Suprapubic skin (tissue), 4 donors: Measurements from ENCODE around the gene SMPX. TPM values are rescaled to one million over a fixed set of nuclear protein-coding genes. Genes with fewer than 3 reads are reported as not detected.

Experiments
- DNase-seq, 2 donors: peaks; one replicate each; pipeline ENCODE4 v3.0.0-alpha.2; 2019; ENCODE audit warnings: low spot score in 2 of 2
- H3K27ac ChIP-seq: fragments of 200-600 bp; sonication (generic); one replicate; pipeline ENCODE4 v1.5.1; 2019
- H3K27me3 ChIP-seq: fragments of 200-600 bp; sonication (generic); one replicate; pipeline ENCODE4 v1.5.1; 2019
- H3K36me3 ChIP-seq: fragments of 200-600 bp; sonication (generic); one replicate; pipeline ENCODE4 v1.5.1; 2019
- H3K4me1 ChIP-seq: fragments of 200-600 bp; sonication (generic); one replicate; pipeline ENCODE4 v1.5.1; 2019
- H3K4me3 ChIP-seq: fragments of 200-600 bp; sonication (generic); one replicate; pipeline ENCODE4 v1.5.1; 2019; ENCODE audit warnings: mild to moderate bottlenecking
- H3K9me3 ChIP-seq: fragments of 200-600 bp; sonication (generic); one replicate; pipeline ENCODE4 v1.5.1; 2019
- EP300 ChIP-seq: sonication (generic); formaldehyde crosslinking; IDR thresholded peaks from one replicate; pipeline ENCODE4 v1.6.1; 2017; ENCODE audit warnings: antibody characterized with exemption
- POLR2A ChIP-seq, 2 donors: fragments of 450-650 bp; IDR thresholded peaks; one replicate each; pipeline ENCODE4 v1.6.1; 2017; ENCODE audit warnings: antibody characterized with exemption in 2 of 2, mild to moderate bottlenecking in 2 of 2, moderate library complexity in 2 of 2
- POLR2AphosphoS5 ChIP-seq, 3 donors: sonication (generic); formaldehyde crosslinking; IDR thresholded peaks; one replicate each; pipeline ENCODE4 v1.6.1; 2017; ENCODE audit warnings: antibody characterized with exemption in 3 of 3
- WGBS: methylation state at CpG from one replicate; pipeline ENCODE4 v1.1.5; 2018; 5-methylcytosine and 5-hydroxymethylcytosine counted together
- total RNA-seq, 4 donors: library from RNA; depleted of rRNA; stranded (reverse); fragments of >200 nt; gene quantifications; one replicate each; pipeline ENCODE4 v1.1.0, GENCODE V29; 2016
- TF ChIP-seq, protein P1 (sequence below), 2 donors: fragments of 200-600 bp in 1 of 2; fragments of 450-650 bp in 1 of 2; sonication (generic) in 1 of 2; IDR thresholded peaks; one replicate each; pipeline ENCODE4 v1.5.1; 2016 to 2019; ENCODE audit warnings: antibody characterized with exemption in 2 of 2, mild to moderate bottlenecking in 1 of 2, moderate library complexity in 1 of 2

The SMPX gene
- total RNA-seq, 4 donors from 2014 or later, result not detected

DNA sequence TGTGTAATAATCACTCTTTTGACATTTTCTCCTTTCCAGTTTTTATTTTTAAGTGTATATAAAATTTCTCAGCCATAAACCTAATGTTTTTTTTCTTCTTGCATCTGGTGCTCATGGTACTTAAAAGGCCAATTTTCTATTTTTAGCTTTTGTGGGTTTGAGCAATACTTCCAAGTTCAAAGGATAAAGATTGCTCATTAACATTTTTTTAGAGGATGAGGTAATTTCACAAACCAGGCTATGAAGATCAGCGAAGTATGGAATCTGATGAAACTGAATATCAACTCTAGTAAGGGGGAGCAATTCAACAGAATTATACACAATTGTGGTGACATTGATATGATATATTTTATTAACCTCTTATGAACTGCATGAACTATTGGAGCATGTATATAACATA, 74.0 kb downstream of the SMPX start:
- DNase-seq, result no peak
- no peaks in the 10 kb centered on the region for H3K9me3 ChIP-seq
- H3K4me3 ChIP-seq, result no peak overlapping the region
- H3K36me3 ChIP-seq, result no peaks in the 10 kb centered on the region
- H3K4me1 ChIP-seq, result no peaks in the 10 kb centered on the region
- no peak for TF ChIP-seq EP300
- TF ChIP-seq POLR2AphosphoS5 (IDR thresholded peaks at IDR 0.05), result no peak
- TF ChIP-seq POLR2A (IDR thresholded peaks at IDR 0.05), result no peak
- TF ChIP-seq, protein P1, sequence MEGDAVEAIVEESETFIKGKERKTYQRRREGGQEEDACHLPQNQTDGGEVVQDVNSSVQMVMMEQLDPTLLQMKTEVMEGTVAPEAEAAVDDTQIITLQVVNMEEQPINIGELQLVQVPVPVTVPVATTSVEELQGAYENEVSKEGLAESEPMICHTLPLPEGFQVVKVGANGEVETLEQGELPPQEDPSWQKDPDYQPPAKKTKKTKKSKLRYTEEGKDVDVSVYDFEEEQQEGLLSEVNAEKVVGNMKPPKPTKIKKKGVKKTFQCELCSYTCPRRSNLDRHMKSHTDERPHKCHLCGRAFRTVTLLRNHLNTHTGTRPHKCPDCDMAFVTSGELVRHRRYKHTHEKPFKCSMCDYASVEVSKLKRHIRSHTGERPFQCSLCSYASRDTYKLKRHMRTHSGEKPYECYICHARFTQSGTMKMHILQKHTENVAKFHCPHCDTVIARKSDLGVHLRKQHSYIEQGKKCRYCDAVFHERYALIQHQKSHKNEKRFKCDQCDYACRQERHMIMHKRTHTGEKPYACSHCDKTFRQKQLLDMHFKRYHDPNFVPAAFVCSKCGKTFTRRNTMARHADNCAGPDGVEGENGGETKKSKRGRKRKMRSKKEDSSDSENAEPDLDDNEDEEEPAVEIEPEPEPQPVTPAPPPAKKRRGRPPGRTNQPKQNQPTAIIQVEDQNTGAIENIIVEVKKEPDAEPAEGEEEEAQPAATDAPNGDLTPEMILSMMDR (IDR thresholded peaks at IDR 0.05), result no peak
- H3K27me3 ChIP-seq, result no peaks in the 10 kb centered on the region
- WGBS, result 42% methylated on average over 1 of the region's 1 CpG
- H3K27ac ChIP-seq, result no peak overlapping the region

DNA sequence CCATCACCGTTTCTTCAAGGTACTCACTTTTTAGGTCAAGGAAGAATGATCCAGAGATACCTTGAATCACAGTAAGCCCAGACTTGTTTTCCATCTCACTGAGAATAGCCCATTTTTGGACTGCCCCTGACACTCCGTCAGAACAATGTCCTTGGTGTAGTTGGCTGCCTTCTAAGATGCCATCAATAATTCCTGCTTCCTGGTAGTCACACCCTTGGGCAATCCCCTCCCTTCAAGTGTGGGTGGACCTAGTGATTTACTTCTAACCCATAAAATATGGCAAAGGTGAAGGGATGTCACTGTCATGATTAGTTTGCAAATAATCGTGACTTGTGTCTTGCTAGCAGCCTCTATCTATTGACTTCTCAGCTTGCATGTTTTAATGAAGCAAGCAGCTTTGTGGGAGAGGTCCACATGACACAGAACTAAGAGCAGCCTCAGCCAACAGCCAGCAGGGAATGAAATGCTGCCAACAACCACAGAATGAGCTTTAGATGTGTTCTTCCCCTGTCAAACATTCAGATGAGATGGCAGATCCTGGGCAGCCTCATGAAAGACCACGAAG, 79.8 kb downstream of the SMPX start:
- H3K27ac ChIP-seq, result no peak overlapping the region
- H3K27me3 ChIP-seq, result no peaks in the 10 kb centered on the region
- H3K36me3 ChIP-seq, result no peaks in the 10 kb centered on the region
- no peaks in the 10 kb centered on the region for H3K4me1 ChIP-seq
- DNase-seq, result no peak
- 46% methylated on average over 4 of the region's 4 CpGs for WGBS
- no peak for TF ChIP-seq POLR2A (IDR thresholded peaks at IDR 0.05)
- no peak for TF ChIP-seq EP300
- no peak for TF ChIP-seq POLR2AphosphoS5 (IDR thresholded peaks at IDR 0.05)
- TF ChIP-seq, protein P1 (IDR thresholded peaks at IDR 0.05), result no peak
- no peak overlapping the region for H3K4me3 ChIP-seq
- no peaks in the 10 kb centered on the region for H3K9me3 ChIP-seq

DNA sequence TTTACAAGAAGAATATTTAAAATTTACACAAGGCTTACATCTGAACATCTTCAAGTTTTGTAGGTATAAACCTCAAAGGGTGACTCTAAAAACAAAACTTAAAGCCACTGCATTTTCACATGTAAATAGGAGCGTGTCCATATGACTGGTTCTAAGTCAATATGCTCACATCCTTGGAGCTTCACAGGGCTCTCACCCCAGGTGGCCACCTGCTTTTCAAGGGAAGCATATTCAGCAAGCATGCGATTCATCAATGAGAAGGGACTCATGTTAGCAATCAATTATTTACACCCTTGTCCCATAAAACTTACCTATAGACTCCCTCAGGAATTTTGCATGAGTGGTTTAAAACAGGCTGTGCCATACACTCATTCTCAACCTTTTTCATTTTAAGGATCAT, 82.0 kb downstream of the SMPX start:
- DNase-seq, result no peak
- no peaks in the 10 kb centered on the region for H3K36me3 ChIP-seq
- no peaks in the 10 kb centered on the region for H3K9me3 ChIP-seq
- no peak overlapping the region for H3K4me3 ChIP-seq
- no peaks in the 10 kb centered on the region for H3K27me3 ChIP-seq
- TF ChIP-seq, protein P1 (IDR thresholded peaks at IDR 0.05), result no peak
- TF ChIP-seq EP300, result no peak
- no peak for TF ChIP-seq POLR2A (IDR thresholded peaks at IDR 0.05)
- TF ChIP-seq POLR2AphosphoS5 (IDR thresholded peaks at IDR 0.05), result no peak
- 49% methylated on average over 2 of the region's 2 CpGs for WGBS
- no peak overlapping the region for H3K27ac ChIP-seq
- H3K4me1 ChIP-seq, result no peaks in the 10 kb centered on the region

DNA sequence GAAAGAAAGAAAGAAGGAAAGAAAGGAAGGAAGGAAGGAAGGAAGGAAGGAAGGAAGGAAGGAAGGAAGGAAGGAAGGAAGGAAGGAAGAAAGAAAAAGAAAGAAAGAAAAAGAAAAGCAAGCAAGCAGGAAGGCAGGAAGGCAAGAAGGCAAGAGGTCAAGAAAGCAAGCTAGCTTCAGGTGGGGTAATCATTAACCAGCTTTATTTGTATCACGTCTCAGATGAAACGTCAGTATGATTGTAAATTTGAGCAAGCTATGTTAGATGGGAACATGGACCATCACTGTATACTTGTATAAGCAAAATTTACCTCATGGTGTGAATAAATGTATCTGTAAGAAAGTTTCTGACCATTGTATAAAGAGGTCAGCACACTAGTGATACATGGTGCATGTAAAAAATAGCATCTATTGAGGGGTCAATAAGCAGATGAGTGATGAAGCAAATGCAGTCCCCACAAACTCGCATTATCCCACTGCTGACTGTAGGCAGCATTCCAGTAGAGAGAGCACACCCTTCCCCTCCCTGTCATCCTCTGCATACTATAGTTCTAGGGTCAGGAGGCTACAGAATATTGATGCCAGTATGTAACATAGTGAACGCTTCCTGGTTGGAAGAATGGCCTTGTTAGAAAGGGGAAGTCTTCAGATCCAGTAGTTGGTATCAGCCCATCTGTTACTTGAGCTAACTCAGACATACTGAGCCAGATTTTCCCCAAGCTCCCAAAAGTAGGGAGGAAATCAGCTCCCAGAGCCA, 83.3 kb downstream of the SMPX start:
- H3K36me3 ChIP-seq, result no peaks in the 10 kb centered on the region
- no peaks in the 10 kb centered on the region for H3K4me1 ChIP-seq
- no peak for DNase-seq
- TF ChIP-seq, protein P1 (IDR thresholded peaks at IDR 0.05), result no peak
- TF ChIP-seq EP300 (no peak), POLR2A (IDR thresholded peaks at IDR 0.05) (no peak), POLR2AphosphoS5 (IDR thresholded peaks at IDR 0.05) (no peak)
- H3K9me3 ChIP-seq, result no peaks in the 10 kb centered on the region
- H3K4me3 ChIP-seq, result no peak overlapping the region
- WGBS, result 75% methylated on average over 4 of the region's 4 CpGs
- no peaks in the 10 kb centered on the region for H3K27me3 ChIP-seq
- no peak overlapping the region for H3K27ac ChIP-seq

DNA sequence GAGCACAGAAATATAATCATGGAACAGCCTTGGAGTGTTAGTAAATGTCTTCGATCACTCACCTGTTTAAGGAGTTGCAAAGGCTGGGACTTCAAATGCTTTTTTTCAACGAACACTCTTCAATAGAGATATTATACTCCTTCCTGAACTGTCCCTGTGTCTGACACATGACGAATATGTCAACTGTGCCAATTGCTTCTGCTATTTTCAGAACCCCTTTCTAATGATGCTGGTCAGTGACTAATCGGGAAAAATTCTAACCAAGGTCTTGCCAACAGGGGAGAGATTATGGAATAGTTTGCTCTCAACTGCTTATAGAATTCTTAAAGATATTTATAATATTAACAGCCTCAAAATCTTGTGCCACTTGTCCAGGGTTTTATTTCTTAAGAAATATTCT, 91.2 kb downstream of the SMPX start:
- no peak overlapping the region for H3K4me3 ChIP-seq
- WGBS, result 63% methylated on average over 4 of the region's 4 CpGs
- DNase-seq, result no peak
- no peak overlapping the region for H3K27ac ChIP-seq
- no peaks in the 10 kb centered on the region for H3K27me3 ChIP-seq
- H3K4me1 ChIP-seq, result no peaks in the 10 kb centered on the region
- TF ChIP-seq POLR2AphosphoS5 (IDR thresholded peaks at IDR 0.05) (no peak), POLR2A (IDR thresholded peaks at IDR 0.05) (no peak), EP300 (no peak)
- TF ChIP-seq, protein P1 (IDR thresholded peaks at IDR 0.05), result no peak
- H3K36me3 ChIP-seq, result no peaks in the 10 kb centered on the region
- no peaks in the 10 kb centered on the region for H3K9me3 ChIP-seq
